HEK293T (cell line): ENCODE data around the gene ZNF346.
"Not testable (repeated sequence)": the region's sequence is repeated elsewhere in the genome, so short reads cannot be mapped to it uniquely, and the experiment has no call there.

Experiments
- CTCF ChIA-PET: fragments of 350-600 bp; formaldehyde crosslinking; extraction: SDS; loops from one replicate; lab custom pipeline; 2021; ENCODE audit warnings: antibody characterized with exemption, inconsistent platforms; lab: Yijun Ruan, JAX
- POLR2A ChIA-PET: fragments of 350-600 bp; formaldehyde crosslinking; extraction: SDS; loops from one replicate; lab custom pipeline; 2020; ENCODE audit warnings: antibody characterized with exemption, inconsistent platforms; lab: Yijun Ruan, JAX
- DNase-seq: peaks from one replicate; pipeline ENCODE4 v3.0.0; 2012; ENCODE audit warnings: mixed read lengths; ENCODE audit errors: extremely low spot score
- ARNT ChIP-seq: fragments of 450-650 bp; IDR thresholded peaks from 2 replicates; pipeline ENCODE4 v1.6.1; 2017; ENCODE audit warnings: mild to moderate bottlenecking
- BHLHE40 ChIP-seq: fragments of 450-650 bp; IDR thresholded peaks from 2 replicates; pipeline ENCODE4 v1.6.1; 2016; ENCODE audit warnings: mild to moderate bottlenecking, moderate library complexity, borderline replicate concordance
- CTBP1 ChIP-seq: fragments of 450-650 bp; IDR thresholded peaks from 2 replicates; pipeline ENCODE4 v1.6.1; 2016; ENCODE audit warnings: borderline replicate concordance
- ELF4 ChIP-seq: fragments of 450-650 bp; IDR thresholded peaks from 2 replicates; pipeline ENCODE4 v1.6.1; 2017; ENCODE audit warnings: antibody characterized with exemption
- FOXA1 ChIP-seq: fragments of 450-650 bp; IDR thresholded peaks from 2 replicates; pipeline ENCODE4 v1.6.1; 2016; ENCODE audit warnings: mild to moderate bottlenecking
- FOXK2 ChIP-seq: fragments of 450-650 bp; IDR thresholded peaks from 2 replicates; pipeline ENCODE4 v1.6.1; 2016; ENCODE audit warnings: mild to moderate bottlenecking
- FOXM1 ChIP-seq: fragments of 450-650 bp; IDR thresholded peaks from 2 replicates; pipeline ENCODE4 v1.6.1; 2017; ENCODE audit warnings: mild to moderate bottlenecking, borderline replicate concordance
- HDGF ChIP-seq: fragments of 450-650 bp; IDR thresholded peaks from 2 replicates; pipeline ENCODE4 v1.6.1; 2017; ENCODE audit warnings: antibody characterized with exemption, borderline replicate concordance
- L3MBTL2 ChIP-seq: fragments of 450-650 bp; conservative IDR thresholded peaks from 2 replicates; pipeline ENCODE4 v1.6.1; 2016; ENCODE audit warnings: mild to moderate bottlenecking
- LEF1 ChIP-seq: fragments of 450-650 bp; IDR thresholded peaks from 2 replicates; pipeline ENCODE4 v1.6.1; 2017; ENCODE audit warnings: mild to moderate bottlenecking, borderline replicate concordance
- NFRKB ChIP-seq: fragments of 450-650 bp; IDR thresholded peaks from 2 replicates; pipeline ENCODE4 v1.6.1; 2016; ENCODE audit warnings: mild to moderate bottlenecking, moderate library complexity
- SP1 ChIP-seq: fragments of 450-650 bp; IDR thresholded peaks from 2 replicates; pipeline ENCODE4 v1.6.1; 2017
- SUZ12 ChIP-seq: fragments of 450-650 bp; IDR thresholded peaks from 2 replicates; pipeline ENCODE4 v1.6.1; 2016; ENCODE audit warnings: mild to moderate bottlenecking
- TARDBP ChIP-seq: fragments of 450-650 bp; IDR thresholded peaks from 2 replicates; pipeline ENCODE4 v1.6.1; 2016
- ZNF384 ChIP-seq: fragments of 450-650 bp; IDR thresholded peaks from 2 replicates; pipeline ENCODE4 v1.6.1; 2016
- TF ChIP-seq, protein P1 (sequence below): fragments of 450-650 bp; IDR thresholded peaks from 2 replicates; pipeline ENCODE4 v1.6.1; 2016

Gene ZNF346, protein sequence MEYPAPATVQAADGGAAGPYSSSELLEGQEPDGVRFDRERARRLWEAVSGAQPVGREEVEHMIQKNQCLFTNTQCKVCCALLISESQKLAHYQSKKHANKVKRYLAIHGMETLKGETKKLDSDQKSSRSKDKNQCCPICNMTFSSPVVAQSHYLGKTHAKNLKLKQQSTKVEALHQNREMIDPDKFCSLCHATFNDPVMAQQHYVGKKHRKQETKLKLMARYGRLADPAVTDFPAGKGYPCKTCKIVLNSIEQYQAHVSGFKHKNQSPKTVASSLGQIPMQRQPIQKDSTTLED

DNA sequence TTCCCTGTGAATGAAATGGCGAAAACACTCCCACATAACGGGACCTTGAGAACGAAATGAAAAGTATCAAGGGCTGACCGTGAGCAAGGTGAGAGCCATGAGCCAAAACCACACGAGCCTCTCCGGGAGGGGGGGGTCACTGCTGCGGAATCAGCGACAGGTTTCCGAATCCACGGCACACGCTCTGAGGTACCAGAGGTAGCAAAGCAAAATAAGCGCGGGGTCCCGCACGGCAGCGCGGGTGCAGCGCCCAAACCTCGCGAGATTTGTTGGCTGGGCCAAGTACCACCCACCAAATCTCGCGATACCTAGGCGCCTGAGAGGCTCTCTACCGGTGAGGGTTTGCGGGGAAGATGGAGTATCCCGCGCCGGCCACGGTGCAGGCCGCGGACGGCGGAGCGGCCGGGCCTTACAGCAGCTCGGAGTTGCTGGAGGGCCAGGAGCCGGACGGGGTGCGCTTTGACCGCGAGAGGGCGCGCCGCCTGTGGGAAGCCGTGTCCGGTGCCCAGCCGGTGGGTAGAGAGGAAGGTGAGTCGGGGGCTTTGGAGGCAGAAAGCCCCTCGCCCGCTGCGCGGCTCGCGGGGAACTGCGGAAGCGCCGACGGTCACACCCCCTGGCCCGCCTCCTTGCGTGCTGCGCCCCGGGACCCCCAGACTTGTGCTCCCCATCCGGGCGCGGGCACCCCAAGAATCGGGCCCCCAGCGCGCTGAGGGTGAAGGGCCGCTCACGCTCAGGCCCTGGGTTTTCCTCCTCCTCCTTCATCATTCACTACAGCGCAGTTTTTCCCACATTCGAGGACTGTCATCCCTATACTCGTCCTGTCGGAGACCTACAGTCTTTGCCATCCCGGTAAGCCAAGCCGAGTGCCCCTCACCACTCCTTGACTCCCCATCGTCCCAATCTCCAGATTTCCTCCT, at the start of gene ZNF346:
ZNF346 (plus strand) TSS at position 311 of the 917 bp plus-strand sequence; CDS start at position 354, 43 bp downstream.
- POLR2A ChIA-PET: interaction anchor here (0.7 to 2.5 kb wide), 9 partner anchors 9 to 327 kb away, joined by 3 to 33 read pairs (median 4); partner anchors contain the start of gene UIMC1
- DNase-seq: peak; percentile 100
- TF ChIP-seq SUZ12: no peak
- no peak for TF ChIP-seq ELF4
- no peak for TF ChIP-seq FOXA1
- TF ChIP-seq L3MBTL2: peak; percentile 72
- TF ChIP-seq SP1: peak; percentile 75; the same call in 1 of the 2 replicates
- TF ChIP-seq NFRKB: peak; percentile 30; the same call in 1 of the 2 replicates
- CTCF ChIA-PET: interaction anchor here (0.5 to 0.8 kb wide), 6 partner anchors 17 to 285 kb away, joined by 3 to 4 read pairs (median 3); no protein-coding TSS in a partner anchor

DNA sequence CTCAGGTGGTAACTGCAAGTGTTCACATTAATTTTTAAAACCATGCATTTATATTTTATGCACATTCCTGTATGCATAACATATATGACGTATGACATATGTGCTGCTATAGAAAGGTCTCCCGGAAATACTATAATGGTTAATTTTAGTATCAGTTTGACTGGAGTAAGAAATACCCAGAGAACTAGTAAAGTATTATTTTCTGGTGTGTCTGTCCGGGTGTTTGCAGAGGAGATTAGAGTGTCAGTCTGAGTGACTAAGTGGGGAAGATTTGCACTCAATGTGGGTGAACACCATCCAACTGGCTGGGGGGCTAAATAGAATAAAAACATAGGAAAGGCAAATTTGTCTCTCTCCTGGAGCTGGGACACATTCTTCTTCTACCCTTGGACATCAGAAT, 42.8 kb upstream of the ZNF346 start:
- CTCF ChIA-PET: no interaction called here
- DNase-seq: no peak
- TF ChIP-seq NFRKB (no peak), TARDBP (no peak), L3MBTL2 (no peak), HDGF (no peak), BHLHE40 (no peak), FOXK2 (no peak), ARNT (no peak), ZNF384 (no peak), FOXA1 (no peak)
- TF ChIP-seq, protein P1, sequence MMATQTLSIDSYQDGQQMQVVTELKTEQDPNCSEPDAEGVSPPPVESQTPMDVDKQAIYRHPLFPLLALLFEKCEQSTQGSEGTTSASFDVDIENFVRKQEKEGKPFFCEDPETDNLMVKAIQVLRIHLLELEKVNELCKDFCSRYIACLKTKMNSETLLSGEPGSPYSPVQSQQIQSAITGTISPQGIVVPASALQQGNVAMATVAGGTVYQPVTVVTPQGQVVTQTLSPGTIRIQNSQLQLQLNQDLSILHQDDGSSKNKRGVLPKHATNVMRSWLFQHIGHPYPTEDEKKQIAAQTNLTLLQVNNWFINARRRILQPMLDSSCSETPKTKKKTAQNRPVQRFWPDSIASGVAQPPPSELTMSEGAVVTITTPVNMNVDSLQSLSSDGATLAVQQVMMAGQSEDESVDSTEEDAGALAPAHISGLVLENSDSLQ: no peak
- POLR2A ChIA-PET: no interaction called here

DNA sequence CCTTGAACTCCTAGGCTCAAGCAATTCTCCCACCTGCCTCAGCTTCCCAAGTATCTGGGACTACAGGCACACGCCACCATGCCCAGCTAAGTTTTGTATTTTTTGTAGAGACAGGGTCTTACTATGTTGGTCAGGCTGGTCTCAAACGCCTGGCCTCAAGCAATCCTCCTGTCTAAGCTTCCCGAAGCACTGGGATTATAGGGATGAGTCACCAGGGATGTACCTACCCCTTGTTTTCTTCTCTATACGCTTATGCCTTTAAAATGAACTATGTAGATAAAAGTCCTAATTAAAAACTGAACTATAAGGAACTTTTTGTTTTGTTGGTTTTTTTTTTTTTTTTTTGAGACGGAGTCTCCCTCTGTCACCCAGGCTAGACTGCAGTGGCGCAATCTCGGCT, 41.7 kb upstream of the ZNF346 start:
- POLR2A ChIA-PET: no interaction called here
- CTCF ChIA-PET: interaction anchor here (0.8 kb wide), 1 partner anchor 13 kb away, joined by 7 read pairs; no protein-coding TSS in a partner anchor
- no peak for TF ChIP-seq ZNF384
- TF ChIP-seq SUZ12: no peak
- TF ChIP-seq LEF1: no peak
- no peak for TF ChIP-seq BHLHE40
- TF ChIP-seq, protein P1: no peak
- TF ChIP-seq ARNT: no peak
- no peak for TF ChIP-seq NFRKB
- no peak for TF ChIP-seq FOXK2
- TF ChIP-seq HDGF: no peak
- TF ChIP-seq TARDBP: no peak
- no peak for TF ChIP-seq CTBP1
- TF ChIP-seq ELF4: no peak
- TF ChIP-seq SP1: no peak
- TF ChIP-seq L3MBTL2: no peak
- no peak for DNase-seq

DNA sequence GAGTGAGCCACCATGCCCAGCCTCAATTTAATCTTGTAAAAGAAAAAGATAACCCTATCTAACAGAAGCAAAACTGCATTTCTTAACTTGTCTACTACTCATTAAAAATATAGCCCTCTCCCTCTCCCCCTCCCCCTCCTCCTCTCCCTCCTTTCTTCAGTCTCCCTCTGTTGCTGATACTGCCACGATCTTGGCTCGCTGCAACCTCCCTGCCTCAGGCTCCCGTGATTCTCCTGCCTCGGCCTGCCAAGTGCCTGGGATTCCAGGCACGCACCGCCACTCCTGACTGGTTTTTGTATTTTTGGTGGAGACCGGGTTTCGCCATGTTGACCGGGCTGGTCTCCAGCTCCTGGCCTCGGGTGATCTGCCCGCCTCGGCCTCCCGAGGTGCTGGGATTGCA, 39.4 kb upstream of the ZNF346 start:
- DNase-seq, POLR2A ChIA-PET, CTCF ChIA-PET: not testable (repeated sequence)

DNA sequence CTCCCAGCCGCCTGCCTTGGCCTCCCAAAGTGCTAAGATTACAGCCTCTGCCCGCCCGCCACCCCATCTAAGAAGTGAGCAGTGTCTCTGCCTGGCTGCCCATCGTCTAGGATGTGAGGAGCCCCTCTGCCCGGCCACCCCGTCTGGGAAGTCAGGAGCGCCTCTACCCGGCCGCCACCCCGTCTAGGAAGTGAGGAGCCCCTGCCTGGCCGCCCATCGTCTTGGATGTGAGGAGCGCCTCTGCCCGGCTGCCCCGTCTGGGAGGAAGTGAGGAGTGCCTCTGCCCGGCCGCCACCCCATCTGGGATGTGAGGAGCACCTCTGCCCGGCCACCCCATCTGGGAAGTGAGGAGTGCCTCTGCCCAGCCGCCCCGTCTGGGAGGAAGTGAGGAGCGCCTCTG, 38.9 kb upstream of the ZNF346 start:
- CTCF ChIA-PET, POLR2A ChIA-PET: not testable (repeated sequence)

DNA sequence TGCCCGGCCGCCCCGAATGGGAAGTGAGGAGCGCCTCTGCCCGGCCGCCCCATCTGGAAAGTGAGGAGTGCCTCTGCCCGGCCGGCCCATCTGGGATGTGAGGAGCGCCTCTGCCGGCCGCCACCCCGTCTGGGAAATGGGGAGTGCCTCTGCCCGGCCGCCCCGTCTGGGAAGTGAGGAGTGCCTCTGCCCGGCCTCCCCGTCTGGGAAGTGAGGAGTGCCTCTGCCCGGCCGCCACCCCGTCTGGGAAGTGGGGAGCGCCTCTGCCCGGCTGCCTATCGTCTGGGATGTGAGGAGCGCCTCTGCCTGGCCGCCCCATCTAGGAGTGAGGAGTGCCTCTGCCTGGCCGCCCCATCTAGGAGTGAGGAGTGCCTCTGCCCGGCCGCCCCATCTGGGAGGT, 38.3 kb upstream of the ZNF346 start:
- CTCF ChIA-PET, DNase-seq, POLR2A ChIA-PET: not testable (repeated sequence)

More for the DNA sequence above, 38.9 kb upstream of the ZNF346 start:
- not testable (repeated sequence) for DNase-seq

DNA sequence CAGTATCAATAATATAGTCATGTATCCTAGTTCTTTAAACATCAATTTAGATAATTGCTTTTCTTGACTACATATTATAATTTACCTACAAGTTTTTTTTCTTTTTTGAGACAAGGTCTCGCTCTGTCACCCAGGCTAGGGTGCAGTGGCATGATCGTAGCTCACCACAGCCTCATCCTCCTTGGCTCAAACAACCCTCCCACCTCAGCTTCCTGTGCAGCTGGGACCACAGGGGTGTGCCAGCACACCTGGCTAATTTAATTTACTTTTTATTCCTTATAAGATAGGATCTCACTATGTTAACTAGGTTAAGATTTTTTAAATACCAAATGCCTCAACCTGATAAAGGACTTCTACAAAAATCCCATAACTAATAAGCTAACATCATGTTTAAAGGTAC, 37.0 kb upstream of the ZNF346 start:
- TF ChIP-seq NFRKB: no peak
- ChIA-PET CTCF (no interaction called here), POLR2A (no interaction called here)
- no peak for DNase-seq

DNA sequence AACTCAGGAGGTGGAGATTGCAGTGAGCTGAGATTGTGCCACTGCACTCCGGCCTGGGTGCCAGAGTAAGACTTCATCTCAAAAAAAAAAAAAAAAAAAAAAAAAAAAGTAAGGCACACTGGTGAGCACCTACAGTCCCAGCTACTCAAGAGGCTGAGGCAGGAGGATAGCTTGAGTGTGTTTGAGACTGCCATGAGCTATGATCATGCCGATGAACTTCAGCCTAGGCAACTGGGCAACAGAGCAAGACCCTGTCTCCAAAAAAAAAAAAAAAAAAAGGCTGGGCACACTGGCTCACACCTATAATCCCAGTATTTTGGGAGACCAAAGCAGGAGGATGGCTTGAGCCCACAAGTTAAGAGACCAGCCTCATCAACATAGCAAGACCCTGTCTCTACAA, 36.2 kb upstream of the ZNF346 start:
- TF ChIP-seq, protein P1: no peak
- TF ChIP-seq SUZ12 (no peak), FOXM1 (no peak), CTBP1 (no peak), LEF1 (no peak), ARNT (no peak), NFRKB (no peak), ELF4 (no peak)
- CTCF ChIA-PET: interaction anchor here (0.7 kb wide), 1 partner anchor 215 kb away, joined by 5 read pairs; no protein-coding TSS in a partner anchor
- no peak for DNase-seq
- POLR2A ChIA-PET: no interaction called here
